ENCODE data around the gene BSG.

Gene BSG

GRCh38 chr19:572140-572742 lies at the start of gene BSG:
BSG (plus strand) TSS chr19:572596; CDS start chr19:572635, 39 bp downstream.
- DNase-seq (ENCODE audit: low spot score) (peak; percentile 98), FAIRE-seq (no peak)

- DNase-seq (ENCODE audit: low spot score) = no peak
- FAIRE-seq = no peak
Measured at GRCh38 chr19:522726-523125, 49.7 kb upstream of the BSG start.

GRCh38 chr19:524062-524674 lies 48.2 kb upstream of the BSG start:
- FAIRE-seq (no peak), DNase-seq (ENCODE audit: low spot score) (peak; percentile 17)

- no peak for FAIRE-seq
- no peak for DNase-seq (ENCODE audit: low spot score)
Measured at GRCh38 chr19:525029-525428, 47.4 kb upstream of the BSG start.

GRCh38 chr19:525857-526419 lies 46.5 kb upstream of the BSG start:
- no peak for FAIRE-seq
- no peak for DNase-seq (ENCODE audit: low spot score)

- DNase-seq (ENCODE audit: low spot score) = no peak
- FAIRE-seq = no peak
Measured at GRCh38 chr19:530134-531008, 42.0 kb upstream of the BSG start.

- FAIRE-seq = no peak
- peak; percentile 93 for DNase-seq (ENCODE audit: low spot score)
Measured at GRCh38 chr19:531009-531752, 41.2 kb upstream of the BSG start.

- no peak for DNase-seq (ENCODE audit: low spot score)
Measured at GRCh38 chr19:531753-532560, 40.4 kb upstream of the BSG start, which contains the start of gene CDC34. CDC34 (plus strand) TSS chr19:531760; CDS start chr19:531932, 172 bp downstream.

GRCh38 chr19:532561-533363 lies 39.6 kb upstream of the BSG start:
- peak; percentile 32 for DNase-seq (ENCODE audit: low spot score)
- FAIRE-seq = no peak

More at GRCh38 chr19:531753-532560, 40.4 kb upstream of the BSG start, which contains the start of gene CDC34:
- FAIRE-seq = no peak

- no peak for FAIRE-seq
- DNase-seq (ENCODE audit: low spot score) = no peak
Measured at GRCh38 chr19:533364-534058, 38.9 kb upstream of the BSG start.

- FAIRE-seq (no peak), DNase-seq (ENCODE audit: low spot score) (no peak)
Measured at GRCh38 chr19:534088-534487, 38.3 kb upstream of the BSG start.

GRCh38 chr19:535017-535835 lies 37.2 kb upstream of the BSG start:
- DNase-seq (ENCODE audit: low spot score) = no peak
- no peak for FAIRE-seq

- DNase-seq (ENCODE audit: low spot score) (no peak), FAIRE-seq (no peak)
Measured at GRCh38 chr19:536031-536880, 36.1 kb upstream of the BSG start.

GRCh38 chr19:536881-537404 lies 35.5 kb upstream of the BSG start:
- no peak for FAIRE-seq

GRCh38 chr19:538641-539428 lies 33.6 kb upstream of the BSG start:
- no peak for FAIRE-seq
- no peak for DNase-seq (ENCODE audit: low spot score)

More at GRCh38 chr19:536881-537404, 35.5 kb upstream of the BSG start:
- DNase-seq (ENCODE audit: low spot score) = no peak
